CD4-positive, alpha-beta T cell treated with Interferon alpha-2 for 1 hour (primary cell): ENCODE data around the gene STK39.
"Not testable (repeated sequence)": the region's sequence is repeated elsewhere in the genome, so short reads cannot be mapped to it uniquely, and the experiment has no call there.

Experiments used
- DNase-seq, 2 donors: peaks; one replicate each; pipeline ENCODE4 v3.0.0-alpha.2; 2020 to 2022

The STK39 gene

DNA sequence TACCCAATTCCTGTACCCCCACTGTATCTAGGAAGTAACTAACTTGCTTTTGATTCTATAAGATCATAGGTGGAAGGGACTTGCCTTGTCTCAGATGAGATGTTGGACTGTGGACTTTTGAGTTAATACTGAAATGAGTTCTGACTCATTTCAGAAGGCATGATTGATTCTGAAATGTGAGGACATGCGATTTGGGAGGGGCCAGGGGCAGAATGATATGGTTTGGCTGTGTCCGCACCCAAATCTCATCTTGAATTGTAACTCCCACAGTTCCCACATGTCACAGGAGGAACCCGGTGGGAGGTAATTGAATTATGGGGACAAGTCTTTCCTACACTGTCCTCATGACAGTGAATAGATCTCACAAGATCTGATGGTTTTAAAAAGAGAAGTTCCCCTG is 165.9 kb downstream of the STK39 start:
- not testable (repeated sequence) for DNase-seq

DNA sequence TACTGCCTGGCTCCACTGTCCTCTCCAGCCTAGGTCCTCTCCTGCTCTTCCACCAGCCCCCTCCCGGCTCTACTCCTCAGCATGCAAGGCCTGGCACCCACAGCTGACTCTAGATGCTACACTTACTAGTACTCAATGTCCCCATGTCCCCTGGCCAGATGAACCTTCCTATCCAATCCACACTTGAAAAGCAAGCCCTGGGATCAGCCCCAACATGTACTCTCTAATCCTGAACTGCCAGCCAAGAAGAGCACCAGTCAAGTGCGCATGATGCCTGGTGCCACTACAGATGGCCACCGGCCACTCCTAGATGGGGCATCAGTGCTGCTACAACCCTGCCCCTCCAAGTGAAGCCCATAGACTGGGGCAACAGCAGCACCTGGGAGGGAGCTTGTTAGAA is 168.2 kb downstream of the STK39 start:
- DNase-seq = no peak

DNA sequence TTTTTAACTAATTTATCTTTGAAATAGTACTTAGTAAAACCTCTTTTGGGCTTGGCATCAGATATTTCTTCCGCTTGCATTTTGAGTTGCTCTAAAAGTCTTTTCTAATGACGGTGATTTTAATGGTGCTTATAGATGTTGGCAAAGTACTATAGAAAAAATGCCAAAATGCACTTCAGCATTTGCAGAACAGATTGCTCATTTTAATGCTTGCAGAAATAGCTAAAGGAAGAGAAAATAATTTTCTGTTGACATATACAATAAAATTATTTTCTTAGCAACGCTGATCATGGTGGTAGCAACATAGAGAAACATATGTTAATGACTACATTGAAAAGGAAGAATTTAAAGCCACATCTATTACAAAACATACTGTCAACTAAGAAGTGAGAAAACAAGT is 170.7 kb downstream of the STK39 start:
- DNase-seq = no peak

DNA sequence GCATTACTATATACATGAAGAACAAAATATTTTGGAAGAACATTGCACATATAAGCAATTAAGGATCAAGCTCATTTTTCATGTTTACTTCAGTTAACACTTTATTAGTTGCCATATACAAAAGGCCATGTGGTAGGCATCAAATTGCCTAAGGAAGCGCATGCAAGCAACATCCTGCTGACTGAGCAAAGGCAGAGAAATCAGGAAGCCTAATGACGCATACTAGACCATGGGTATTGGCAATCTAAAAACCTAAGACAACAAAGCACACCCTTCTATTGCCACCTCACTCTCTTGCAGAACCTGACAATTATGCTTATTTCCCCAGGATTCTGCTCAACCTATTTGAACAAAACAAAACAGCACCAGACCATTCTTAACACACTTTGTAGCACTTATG is 171.9 kb downstream of the STK39 start:
- no peak for DNase-seq

DNA sequence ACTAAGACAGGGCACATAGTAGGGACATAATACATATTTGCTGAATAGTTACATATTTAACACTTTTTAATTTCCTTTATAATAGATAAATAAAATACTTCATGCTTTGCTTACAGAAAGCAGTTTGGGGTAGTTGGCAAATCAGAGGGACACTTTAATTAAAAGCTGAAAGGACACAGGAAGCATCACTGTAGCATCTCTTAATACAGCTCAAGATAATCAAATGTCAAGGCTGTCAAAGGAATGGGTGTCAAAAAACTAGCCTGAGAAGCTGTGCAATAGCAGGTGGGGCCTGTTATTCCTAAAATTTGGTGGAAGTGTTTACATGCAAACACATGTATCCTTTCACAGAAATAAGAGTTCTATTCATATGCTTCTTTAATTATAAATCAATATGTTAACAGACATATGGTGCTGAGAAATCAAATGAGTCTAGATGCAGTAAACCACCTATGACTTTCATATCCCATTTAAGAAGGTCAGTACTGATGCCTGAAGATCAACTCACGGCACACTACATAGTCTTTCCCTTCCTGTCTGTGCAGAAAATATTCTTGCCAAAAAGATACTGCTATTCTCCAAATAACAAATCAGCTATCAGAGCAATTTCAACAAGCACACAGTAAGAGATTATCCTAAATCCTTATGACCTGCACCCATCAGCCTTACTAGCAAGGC is 174.6 kb downstream of the STK39 start:
- DNase-seq = no peak

DNA sequence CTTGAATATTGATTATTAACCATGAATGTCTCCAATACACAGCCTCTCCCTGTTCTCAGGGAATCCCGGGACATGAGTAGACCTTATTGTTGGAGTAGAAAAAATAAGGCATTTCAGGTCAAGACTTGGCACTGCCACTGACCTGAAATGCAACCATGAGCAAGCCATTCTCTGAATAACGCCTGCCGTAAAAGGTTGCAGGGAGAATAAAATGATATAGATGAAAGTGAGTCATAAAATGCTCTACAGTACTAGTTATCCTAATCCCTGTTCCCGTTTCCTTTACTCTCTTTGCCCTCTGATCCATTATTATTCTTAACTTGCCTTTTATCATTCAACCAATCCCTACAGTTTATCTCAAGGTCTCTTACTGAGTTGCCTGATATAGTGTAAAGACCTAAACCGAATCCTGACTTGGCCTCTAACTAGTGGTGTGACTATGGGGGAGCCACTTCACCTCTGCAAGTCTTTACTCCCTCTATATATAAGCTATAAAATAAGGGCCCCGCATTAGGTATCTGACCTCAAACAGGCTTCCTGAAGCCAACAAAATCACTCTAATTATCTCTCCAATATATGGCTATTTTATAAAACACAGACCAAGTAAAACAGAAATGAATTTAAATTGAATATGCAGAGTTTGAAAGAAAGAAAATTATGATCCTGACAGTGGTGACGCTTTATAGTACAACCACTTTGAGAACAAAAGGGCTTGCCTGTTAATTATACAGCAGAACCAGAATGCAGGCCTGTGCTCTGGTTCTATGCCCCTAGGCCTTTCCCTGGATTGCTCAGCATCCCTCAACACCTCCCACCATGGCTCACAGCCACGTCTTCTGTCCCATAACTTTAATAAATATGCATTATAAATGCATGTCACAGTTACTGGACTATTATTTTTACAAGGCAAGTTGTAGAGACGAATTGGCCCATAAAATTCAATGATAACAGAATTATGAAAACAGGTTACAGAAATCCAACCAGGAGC is 183.1 kb downstream of the STK39 start:
- DNase-seq = no peak

- DNase-seq = no peak
Observed at GRCh38 chr2:168062936-168063335, 184.5 kb downstream of the STK39 start.

DNA sequence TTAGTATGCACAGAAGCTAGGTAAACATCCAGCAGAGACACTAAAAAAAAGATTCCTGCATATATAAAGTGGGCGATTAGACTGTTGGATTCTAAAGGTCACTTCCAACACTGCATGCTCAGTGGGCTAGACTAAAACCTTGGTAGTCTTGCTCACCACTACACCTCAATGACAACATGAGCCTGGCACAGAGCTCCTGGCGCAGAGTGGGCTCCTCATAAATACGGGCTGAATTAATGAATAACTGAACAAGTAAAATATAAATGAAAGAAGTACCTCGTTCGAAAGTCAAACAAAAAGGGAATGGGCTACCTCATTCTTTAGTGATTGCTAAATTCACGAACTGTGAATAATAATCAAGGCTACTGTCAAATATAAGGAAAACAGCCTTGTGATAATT is 185.3 kb downstream of the STK39 start:
- DNase-seq = no peak

DNA sequence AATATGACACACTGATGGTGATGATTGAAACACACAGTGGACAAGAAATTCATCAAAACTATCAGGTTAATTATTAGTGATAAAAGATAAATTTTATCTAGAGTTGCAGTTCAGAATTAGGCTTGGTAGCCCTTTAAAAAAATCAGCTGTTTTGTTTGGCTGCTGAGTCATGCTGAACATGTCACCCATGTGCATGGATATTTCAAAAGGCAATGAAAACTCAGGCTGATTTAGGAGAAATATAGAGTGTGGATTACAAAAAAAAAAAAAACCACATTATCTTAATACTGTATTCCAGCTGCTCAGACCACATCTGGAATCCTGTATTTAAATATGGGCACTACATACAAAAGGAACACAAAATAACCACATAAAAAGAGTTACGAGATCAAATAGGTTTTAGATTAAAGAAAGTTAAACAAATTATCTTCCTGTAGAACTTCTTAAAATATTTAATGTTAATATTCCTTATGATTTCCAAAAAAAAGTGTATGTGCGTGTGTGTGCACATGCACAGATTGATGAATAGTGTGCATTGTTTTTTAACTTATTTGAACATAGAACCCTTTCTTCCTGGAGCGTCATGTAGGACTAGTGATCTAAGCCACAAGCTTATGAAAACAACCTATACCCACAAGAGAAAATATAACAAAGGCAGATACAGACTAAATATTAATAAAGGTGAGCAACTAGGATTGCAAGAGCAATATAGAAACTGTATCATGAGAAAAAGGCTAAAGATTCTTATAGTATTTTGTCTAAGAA is 186.2 kb downstream of the STK39 start:
- DNase-seq = no peak

GRCh38 chr2:168059758-168060157 is 187.6 kb downstream of the STK39 start:
- DNase-seq = no peak

DNA sequence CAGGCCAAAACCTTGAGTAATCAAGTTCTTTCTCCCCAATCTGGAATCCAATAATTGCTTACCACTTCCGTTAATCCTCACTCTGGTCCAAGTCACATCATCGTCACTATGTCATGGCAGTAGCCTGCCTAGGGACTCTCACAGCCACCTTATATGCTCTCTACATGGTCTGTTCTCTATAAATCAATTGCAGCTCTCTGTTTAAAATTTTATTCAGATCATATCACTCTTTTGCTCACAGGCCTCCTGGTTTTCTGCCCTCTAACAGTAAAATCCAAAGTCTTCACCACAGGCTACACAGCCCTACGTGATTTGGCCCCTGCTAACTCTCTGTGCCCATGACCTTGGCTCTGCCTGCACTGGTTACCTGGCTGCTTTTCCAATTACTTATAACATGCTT is 188.7 kb downstream of the STK39 start:
- no peak for DNase-seq

DNA sequence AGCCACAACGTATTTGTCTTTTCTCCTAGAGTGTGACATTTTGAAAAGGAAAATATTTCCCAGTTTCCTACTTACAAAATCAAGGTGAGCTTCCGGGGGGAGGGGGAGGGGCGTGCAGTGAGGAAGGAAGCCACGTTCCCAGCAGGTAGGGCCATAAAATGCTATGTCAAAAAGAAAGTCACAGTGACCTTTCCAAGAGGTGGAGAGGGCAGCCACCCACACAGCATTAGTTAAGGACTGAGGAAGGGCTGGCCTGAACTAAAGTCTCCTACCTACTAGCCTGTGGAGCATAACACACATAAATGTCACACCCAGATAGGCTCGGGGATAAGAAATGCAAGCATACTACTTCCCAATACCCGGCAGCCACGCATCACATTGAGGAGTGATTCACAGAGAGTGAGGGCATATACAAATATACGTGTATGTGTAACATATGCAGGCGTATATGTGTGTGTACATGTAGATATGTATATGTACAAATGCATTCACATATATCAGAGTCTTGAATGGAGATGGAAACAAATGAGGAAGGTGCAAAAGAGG is 191.1 kb downstream of the STK39 start:
- DNase-seq = no peak

DNA sequence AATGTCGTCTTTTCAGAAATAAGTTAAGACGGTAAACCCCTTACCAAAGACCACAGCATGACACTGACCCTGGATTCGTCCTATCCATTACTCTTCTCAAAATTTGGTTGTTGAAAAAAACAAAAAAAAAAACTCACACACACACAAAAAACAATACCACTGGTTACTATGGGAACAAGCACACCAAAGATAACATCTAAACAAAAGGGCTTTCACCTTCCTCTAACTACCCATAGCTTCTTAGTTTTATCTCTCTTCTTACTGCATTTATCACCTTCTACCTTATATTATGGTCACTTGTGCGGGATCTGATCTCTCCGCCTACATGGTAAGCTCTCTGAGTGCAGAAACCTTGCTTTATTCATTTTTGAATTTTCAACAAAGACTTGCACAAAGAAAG is 192.7 kb downstream of the STK39 start:
- peak in 1 of 2 donors; percentile 16 for DNase-seq

- DNase-seq = no peak
Observed at GRCh38 chr2:168053676-168054075, 193.7 kb downstream of the STK39 start.

DNA sequence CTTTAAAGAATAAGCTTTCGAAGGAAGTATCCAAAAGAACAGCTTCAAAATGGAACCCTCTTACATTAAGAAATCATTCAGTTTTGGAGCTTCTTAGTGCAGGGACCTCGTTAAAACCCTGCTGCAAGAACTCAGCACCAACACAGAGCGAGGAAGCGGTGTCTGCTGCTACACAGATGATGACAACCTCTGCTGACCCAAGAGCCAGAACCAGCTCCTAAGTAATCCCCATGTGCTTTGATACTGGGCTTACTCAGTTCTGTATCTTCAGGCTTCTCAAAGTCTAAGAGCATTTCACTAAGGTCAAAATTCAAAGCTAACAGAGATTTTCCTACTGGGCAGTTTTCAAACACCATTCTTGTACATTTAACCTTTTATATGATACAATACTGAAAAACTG is 194.6 kb downstream of the STK39 start:
- DNase-seq = no peak

DNA sequence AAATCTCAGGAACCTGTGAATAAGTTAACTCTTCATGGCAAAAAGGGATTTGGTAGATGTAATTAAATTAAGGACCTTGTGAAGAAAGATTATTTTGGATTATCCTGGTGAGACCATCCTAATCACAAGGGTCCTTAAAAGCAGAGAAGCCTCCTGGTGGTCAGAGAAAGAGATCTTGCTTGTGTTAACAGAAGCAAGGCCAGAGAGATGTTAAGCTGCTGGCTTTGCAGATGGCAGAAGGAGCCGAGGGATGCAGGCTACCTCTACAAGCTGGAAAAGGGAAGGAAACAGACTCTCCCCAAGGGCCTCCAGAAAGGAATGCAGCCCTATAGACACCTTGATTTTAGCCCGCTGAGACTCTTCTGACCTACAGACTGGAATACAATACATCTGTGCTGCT is 197.0 kb downstream of the STK39 start:
- DNase-seq = no peak

- no peak for DNase-seq
Observed at GRCh38 chr2:168049609-168050008, 197.8 kb downstream of the STK39 start.

DNA sequence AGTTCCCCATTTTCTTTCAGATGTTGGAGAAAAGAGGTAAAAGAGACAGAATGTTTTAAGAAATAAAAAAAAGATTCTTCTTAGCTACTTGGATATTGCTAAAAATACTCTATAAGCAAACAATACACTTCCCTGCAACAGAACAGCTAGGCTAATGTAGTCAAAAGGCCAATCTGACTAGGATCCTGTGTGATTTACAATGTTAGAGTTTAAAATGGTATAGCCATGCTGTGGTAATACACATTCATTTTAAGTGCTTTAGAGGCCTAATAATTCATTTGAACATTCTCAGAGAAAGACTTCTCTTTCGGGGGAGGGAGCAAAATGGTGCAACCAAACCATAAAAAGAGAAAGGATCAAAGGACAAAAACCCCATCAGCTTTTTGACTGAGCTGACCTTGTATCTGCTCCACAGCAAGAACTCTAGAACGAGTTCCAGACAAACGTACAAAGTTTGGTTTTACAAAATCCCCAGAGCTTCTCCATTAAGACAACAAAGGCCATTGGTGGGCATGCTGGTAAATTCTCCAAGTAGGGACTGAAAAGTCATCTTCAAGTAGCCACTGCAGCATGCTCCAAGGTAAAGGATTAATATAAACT is 200.2 kb downstream of the STK39 start:
- no peak for DNase-seq

GRCh38 chr2:168044579-168044978 is 202.8 kb downstream of the STK39 start:
- no peak for DNase-seq

DNA sequence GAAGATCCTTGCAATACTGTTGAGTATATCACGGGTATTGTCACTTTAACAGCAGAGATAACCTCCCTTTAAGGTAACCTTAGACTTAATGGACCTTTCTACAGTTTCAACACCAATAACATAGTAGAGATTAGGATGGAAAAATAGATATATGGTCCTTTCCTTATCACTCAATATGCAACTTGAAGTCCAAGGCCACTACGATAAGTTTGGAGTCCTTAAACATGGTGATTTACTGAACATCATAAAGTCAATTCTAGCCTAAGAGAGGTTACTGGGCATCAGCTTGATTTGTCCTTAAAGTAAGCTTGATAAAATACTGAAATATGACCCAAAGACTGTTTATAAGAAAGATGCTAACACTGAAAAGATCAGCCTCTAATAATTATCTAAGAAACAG is 203.2 kb downstream of the STK39 start:
- no peak for DNase-seq

DNA sequence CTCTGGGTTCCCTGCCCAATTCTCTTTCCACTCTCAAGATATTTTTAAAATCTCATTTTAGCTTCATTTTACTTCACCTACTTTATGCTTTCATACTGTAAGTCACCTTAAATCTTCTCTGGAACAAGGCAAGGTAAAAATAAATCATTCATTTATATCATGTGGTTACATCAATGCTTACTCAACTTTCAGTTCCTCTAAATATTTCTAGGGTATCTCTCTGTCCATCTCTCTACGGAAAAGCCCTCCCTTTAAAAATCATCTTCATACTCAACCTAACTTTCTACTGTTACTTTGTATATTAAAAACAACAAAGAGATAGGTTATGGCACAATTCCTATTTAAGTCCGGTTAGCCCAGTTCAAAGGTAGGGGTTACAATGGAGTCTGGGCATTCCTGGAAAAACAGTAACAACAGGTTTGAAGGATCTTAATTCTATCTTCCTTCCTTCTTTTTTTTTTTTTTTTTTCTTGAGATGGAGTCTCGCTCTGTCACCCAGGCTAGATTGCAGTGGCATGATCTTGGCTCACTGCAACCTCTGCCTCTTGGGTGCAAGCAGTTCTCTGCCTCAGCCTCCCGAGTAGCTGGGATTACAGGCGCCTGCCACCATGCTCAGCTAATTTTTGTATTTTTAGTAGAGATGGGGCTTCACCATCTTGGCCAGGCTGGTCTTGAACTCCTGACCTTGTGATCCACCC is 205.1 kb downstream of the STK39 start:
- not testable (repeated sequence) for DNase-seq

DNA sequence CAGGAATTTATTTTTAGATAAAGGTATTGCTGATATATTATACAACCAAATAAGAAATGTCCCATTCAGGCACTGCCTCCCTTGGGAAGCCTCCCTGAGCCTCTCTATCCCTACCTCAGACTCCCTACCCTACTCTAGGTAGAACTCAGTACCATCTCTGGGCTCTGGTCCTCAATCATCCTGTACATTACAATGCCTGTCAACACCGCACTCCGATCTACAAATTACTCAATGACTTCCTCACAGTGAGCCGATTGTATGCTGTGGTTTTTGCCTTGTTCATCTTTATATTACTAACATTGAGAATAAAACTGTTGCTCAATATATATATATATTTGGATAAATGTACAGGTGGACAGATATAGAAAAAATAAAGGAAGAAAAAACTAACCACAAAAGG is 207.5 kb downstream of the STK39 start:
- DNase-seq = no peak
